HG02623 (cell line): Measurements from ENCODE around the gene OR10A4.
"Not testable (repeated sequence)": the region's sequence is repeated elsewhere in the genome, so short reads cannot be mapped to it uniquely, and the experiment has no call there.

Source experiments
- ATAC-seq: cut with Tn5 transposase; IDR thresholded peaks from one replicate; pipeline ENCODE4 v1.9.1; 2021; ENCODE audit warnings: moderate library complexity; ENCODE audit not compliant: unreplicated experiment

The OR10A4 gene

DNA sequence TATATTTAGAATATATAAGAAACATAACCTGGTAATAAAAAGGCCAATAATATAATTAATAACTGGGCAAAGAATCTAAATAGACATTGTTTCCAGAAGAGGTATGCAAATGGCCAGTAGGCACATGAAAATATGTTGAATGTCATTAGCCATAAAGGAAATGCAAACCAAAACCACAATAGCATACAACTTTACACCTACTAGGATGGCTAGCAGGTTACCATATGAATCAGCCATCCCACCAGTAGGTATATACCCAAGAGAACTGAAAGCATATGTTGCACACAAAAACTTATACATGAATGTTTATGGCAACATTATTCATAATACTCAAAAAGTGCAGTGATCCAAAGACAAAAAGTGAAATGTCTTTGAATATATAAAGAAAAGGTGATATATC, 18.6 kb downstream of the OR10A4 start:
- peak; percentile 76 for ATAC-seq

DNA sequence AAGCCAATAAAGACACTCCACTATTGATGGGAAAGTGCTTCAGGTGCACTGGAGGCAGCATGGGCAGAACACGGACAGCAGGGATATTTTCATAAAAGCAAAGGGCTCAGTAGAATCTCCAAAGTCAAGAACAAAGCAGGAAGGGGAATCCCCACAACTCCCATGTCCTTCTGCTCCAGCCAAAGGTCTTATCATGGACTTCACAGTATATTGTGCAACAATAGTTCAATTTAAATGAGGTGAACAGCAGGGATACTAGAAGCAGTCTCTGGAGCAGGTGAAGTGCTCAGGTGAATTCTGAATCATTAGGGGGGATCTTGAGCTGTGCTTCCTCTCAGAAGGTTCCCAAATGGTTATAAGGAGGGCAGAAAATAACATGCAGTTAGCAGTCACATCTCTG, 22.5 kb downstream of the OR10A4 start:
- ATAC-seq: no peak

DNA sequence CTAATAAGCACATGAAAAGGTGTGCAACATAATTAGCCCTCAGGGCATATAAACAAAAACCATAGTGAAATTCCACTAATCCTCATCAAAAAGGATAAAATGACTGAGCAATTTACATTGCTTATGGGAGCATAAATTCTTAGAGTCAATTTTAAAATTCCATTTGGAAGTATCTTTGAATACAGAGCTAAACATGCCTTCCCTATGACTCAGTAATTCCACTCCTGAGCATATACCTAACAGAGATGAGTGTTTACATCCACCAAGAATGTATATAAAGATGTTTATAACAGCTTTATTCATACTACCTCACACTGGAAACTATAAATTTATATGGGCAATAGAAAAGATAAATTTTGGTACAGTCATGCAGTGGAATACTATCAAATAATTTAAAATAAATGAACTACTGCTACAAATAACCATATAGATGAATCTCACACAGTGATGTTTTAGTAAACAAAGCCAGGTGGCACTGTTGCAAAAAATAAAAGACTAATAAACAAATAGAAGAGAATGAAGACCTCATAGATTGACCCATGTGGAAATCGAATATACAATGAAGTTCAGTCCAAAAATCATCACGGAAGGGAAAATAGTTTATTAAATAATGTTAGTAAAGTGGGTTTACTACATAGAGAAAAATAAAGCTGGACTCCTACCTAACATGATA, 24.0 kb downstream of the OR10A4 start:
- ATAC-seq: no peak

DNA sequence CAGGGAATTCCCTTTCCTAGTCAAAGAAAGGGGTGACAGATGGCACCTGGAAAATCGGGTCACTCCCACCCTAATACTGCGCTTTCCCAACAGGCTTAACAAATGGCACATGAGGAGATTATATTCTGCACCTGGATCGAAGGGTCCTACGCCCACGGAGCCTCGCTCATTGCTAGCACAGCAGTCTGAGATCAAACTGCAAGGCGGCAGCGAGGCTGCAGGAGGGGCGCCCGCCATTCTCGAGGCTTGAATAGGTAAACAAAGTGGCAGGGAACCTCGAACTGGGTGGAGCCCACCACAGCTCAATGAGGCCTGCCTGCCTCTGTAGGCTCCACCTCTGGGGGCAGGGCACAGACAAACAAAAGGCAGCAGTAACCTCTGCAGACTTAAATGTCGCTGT, 28.4 kb downstream of the OR10A4 start:
- ATAC-seq: not testable (repeated sequence)

DNA sequence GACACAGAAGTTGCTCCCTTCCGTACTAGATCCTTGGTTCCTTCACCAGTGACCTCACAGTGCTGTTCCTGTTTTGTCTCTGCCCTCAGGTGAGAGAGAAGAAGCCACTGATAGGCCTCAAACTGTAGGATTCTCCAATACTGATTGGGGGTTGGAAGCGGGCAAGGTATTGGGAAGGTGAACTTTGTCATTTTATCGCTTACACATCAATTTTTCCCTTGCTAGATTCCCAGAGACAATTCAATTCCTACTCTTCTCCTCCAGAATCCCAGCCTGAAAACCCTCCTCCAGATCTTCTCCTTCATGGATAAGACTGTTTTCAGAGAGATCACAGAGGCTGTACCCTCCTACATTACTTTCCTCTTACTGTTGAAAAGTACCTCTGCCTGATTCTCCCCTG, 35.0 kb downstream of the OR10A4 start:
- ATAC-seq: no peak

DNA sequence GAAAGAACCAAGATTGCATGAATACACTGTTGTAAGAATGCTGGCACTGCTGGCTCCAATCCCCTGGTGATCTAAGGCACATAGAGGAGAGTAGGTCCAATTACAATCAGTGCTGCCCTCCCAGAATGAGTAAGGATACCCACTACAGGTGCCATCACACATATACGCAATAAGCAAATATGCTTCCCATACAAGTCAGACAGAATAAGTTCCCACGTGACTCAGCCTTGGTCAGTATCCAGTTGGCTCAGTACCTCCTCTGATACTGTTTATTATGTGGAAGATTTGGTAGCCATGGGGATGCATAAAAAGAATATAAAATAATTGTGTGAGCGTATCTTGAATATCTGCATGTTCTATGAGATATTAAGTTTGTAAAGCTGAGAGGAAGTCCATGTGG, 35.5 kb downstream of the OR10A4 start:
- no peak for ATAC-seq

DNA sequence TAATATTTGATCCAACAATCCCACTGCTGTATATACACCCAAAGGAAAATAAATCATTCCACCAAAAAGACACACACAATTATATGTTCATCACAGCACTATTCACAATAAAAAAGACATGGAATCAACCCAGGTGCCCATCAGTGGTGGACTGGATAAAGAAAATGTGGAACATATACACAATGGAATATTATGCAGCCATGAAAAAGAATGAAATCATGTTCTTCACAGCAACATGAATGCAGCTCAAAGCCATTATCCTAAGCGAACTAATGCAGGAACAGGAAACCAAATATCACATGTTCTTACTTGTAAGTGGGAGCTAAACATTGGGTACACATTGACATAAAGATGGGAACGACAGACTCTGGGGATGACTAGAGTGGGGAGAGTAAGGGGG, 43.3 kb downstream of the OR10A4 start:
- no peak for ATAC-seq

DNA sequence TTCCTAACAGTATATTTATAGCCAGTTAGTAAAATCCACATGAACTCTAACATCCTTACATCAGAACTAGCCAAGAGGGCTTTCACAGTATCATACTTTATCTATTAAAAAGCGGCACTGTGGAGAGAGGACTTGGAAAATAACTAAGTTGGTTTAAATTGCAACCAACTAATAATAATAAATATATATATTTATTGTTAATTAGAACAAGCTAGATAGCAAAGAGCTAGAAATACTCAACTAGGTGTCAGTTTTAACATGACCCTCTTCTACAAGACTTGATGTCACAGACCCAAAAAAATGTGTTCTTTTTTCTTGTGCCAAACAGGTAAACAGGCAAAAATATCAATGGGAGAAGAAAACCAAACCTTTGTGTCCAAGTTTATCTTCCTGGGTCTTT, 44.3 kb downstream of the OR10A4 start, which contains the start of gene OR2D3:
Gene OR2D3 (plus strand): TSS at position 301 of the 400 bp plus-strand sequence. CDS start 0 bp downstream, at position 301.
- ATAC-seq: no peak

DNA sequence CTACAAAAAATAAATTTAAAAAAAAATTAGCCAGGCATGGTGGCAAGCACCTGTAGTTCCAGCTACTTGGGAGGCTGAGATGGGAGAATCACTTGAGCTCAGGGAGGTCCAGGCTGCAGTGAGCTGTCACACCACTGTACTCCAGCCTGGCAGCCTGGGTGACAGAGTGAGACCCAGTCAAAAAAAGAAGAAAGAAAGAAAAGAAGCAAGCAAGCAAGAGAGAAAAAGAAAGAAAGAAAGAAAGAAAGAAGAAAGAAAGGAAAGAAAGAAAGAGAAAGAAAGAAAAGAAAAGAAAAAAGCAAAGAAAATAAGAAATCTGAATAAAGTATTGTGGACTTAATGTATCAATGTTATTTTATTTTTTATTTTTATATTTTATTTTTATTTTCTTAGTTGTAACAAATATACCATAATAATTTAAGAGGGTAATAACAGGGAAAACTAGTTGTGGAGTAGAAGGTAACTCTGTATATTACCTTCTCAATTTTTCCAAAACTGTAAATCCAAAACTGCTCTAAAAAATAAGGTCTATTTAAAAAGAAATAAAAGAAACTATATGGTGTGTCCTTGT, 48.7 kb downstream of the OR10A4 start:
- ATAC-seq: no peak

DNA sequence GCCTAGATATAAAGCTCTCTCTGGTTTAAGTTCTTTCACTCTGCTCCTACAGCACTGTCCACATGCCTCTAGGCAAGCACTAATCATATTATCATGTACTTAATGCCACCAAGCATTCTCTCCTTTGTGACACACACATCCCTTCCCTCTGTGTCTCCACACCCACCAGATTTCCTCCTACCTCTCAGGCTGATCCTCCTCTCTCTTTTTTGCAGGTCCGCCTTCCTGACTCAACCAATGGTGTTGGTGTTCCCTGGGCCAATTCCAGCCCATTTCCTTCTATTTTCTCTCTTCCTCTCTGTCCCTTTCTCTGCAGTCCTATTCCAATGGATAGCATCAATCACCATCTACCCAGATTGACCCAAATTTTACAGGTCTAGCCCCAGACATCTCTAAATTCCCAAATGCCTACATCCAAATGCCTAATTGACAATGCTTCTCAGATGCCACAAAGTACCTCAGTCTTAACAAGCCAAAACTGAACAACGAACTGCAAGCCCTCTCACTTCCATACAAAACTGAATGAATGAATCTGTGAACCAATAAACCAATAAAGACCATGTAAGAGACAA, 49.3 kb downstream of the OR10A4 start:
- no peak for ATAC-seq

DNA sequence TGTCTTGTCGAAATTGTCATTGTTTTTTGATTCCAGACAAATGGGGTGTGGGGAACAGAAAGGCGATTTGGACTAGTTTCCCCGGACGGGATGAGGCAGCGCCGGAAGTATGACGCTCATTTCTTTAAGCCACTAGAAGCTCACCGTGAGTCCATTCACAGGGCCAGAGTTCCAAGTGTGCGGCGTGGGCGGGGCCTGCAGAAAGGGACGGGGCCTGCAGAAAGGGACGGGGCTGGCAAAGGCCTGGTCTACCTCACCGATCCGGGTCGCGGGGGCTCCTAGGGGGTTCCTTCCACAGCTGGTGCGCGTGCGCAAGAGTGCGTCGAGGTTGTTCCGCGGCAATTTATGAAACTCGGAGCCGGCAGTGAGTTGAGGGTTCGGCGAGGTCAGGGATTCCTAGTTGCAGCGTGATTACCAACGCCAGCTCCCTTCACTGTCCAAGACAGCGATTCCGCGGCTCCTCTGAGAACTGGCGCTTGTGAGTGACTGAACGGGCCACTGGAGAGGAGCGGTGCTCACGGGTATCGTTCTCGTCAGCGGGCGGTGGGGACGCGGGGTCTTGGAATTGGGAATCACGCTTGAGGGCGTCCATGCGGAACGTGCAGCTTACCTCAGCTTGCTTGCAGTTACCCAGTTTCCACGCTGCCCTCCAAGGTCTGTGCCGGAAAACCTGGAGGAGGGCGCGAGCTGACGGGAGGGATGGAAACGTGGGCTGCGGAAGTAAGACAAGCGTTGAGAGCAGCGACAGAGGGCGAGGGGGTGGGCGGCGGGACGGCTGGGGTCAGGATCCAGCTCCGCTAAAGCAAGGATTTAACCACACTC, 50.0 kb downstream of the OR10A4 start, which contains the start of gene ZNF215:
Gene ZNF215 (plus strand): TSS at position 219 of the 822 bp plus-strand sequence. CDS start 5,847 bp downstream, outside the sequence.
- peak; percentile 51 for ATAC-seq

DNA sequence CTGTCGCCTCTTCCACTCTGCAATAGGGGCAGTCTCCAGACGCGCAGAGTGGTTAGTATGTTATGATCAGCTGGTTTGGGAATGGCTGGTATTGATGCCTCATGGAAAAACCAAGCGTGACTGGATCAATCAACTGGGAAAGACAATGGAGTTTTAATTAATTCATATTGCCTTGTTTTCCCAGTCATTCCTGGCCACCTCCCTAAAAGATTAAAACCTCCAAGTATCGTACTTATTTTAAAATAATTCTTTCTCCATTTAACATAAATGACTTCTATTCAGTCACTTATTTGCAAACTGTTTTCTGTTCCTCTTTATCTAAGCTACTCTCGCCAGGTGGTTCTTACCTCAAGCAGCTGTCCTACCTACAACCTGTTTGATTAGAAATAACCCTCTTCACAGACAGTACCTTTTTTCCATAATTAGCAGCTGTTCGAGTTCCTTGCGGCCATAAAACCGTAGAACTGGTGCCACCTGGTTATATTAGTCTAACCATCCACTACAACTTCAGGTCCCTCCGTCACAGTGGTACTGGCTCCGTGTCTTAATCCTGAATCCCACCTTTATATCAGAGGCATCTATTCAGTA, 50.7 kb downstream of the OR10A4 start:
- ATAC-seq: peak; percentile 63
